Upper lobe of left lung (tissue), 6 donors: Measurements from ENCODE around the gene DQX1. TPM values are rescaled to one million over a fixed set of nuclear protein-coding genes. Genes with fewer than 3 reads are reported as not detected.
A peak's percentile ranks its signal among the peaks of the same experiment; 100 is the strongest.

Experiments
- ATAC-seq, 2 donors: fragments of 200-7000 bp; cut with Tn5 transposase; one replicate each; pipeline ENCODE4 v1.9.1; 2022; ENCODE audit warnings: mild to moderate bottlenecking in 2 of 2, moderate library complexity in 2 of 2; ENCODE audit not compliant: low FRiP score in 2 of 2
- DNase-seq, 2 donors: peaks; one replicate each; pipeline ENCODE4 v3.0.0-alpha.2; 2019 to 2020
- H3K27ac ChIP-seq, 4 donors: fragments of 200-600 bp; sonication (generic); one replicate each; pipeline ENCODE4 v1.5.1; 2016 to 2019
- H3K27me3 ChIP-seq, 4 donors: fragments of 200-600 bp; sonication (generic); one replicate each; pipeline ENCODE4 v1.5.1; 2017 to 2019
- H3K36me3 ChIP-seq, 4 donors: fragments of 200-600 bp; sonication (generic); one replicate each; pipeline ENCODE4 v1.5.1; 2016 to 2019
- H3K4me1 ChIP-seq, 4 donors: fragments of 200-600 bp; sonication (generic); one replicate each; pipeline ENCODE4 v1.5.1; 2018 to 2019
- H3K4me3 ChIP-seq, 4 donors: fragments of 200-600 bp; sonication (generic); one replicate each; pipeline ENCODE4 v1.5.1; 2017 to 2019; ENCODE audit warnings: mild to moderate bottlenecking in 2 of 4, moderate library complexity in 1 of 4
- H3K9me3 ChIP-seq, 4 donors: fragments of 200-600 bp; sonication (generic); one replicate each; pipeline ENCODE4 v1.5.1; 2018 to 2019
- CTCF ChIP-seq, 6 experiments: fragments of 450-650 bp in 4 of 6; fragments of 200-600 bp in 2 of 6; sonication (generic) in 2 of 6; IDR thresholded peaks; one replicate each; pipeline ENCODE4 v1.5.1; 2016 to 2019; ENCODE audit warnings: antibody characterized with exemption in 6 of 6
- EP300 ChIP-seq, 4 donors: sonication (generic); formaldehyde crosslinking; IDR thresholded peaks; one replicate each; pipeline ENCODE4 v1.5.1; 2017; ENCODE audit warnings: antibody characterized with exemption in 4 of 4, control low read depth in 2 of 4
- POLR2A ChIP-seq, 4 donors: fragments of 450-650 bp; IDR thresholded peaks; one replicate each; pipeline ENCODE4 v1.5.1; 2016 to 2017; ENCODE audit warnings: antibody characterized with exemption in 4 of 4, mild to moderate bottlenecking in 2 of 4
- POLR2AphosphoS5 ChIP-seq, 2 donors: sonication (generic); formaldehyde crosslinking; IDR thresholded peaks; one replicate each; pipeline ENCODE4 v1.5.1; 2017; ENCODE audit warnings: antibody characterized with exemption in 2 of 2
- WGBS, 2 donors: methylation state at CpG; one replicate each; pipeline ENCODE4 v1.1.5; 2017 to 2018; 5-methylcytosine and 5-hydroxymethylcytosine counted together
- total RNA-seq, 6 donors: library from RNA; depleted of rRNA in 4 of 6; stranded (reverse); fragments of >200 nt in 4 of 6; gene quantifications; one replicate each; pipeline versions ENCODE4 v1.1.0 to v1.2.1, GENCODE V29; 2016 to 2021
- donor health status: DM: no; HTN: no; CAD: no; lungs with moderate emphysema.
- donor health status: DM: no; HTN: yes; CAD: no; lungs with severe emphysema.

The DQX1 gene
- total RNA-seq, 6 donors from 2014 or later = 0.26 to 0.37 (median 0.33) TPM; not detected in 3

GRCh38 chr2:74481961-74482800 is 43.9 kb downstream of the DQX1 start:
- H3K27me3 ChIP-seq = no peaks in the 10 kb centered on the region
- peak overlapping the region; percentile 82 to 93 (median 90) for H3K27ac ChIP-seq
- 0 to 1% methylated on average over 2 to 55 of the region's 80 CpGs for WGBS, 2 donors
- H3K4me1 ChIP-seq = peaks cover 24 to 40% (median 27%) of the 10 kb centered on the region in 4 donors
- TF ChIP-seq POLR2A (IDR thresholded peaks at IDR 0.05) = no peak
- no peak for TF ChIP-seq EP300 (IDR thresholded peaks at IDR 0.05)
- no peak for TF ChIP-seq POLR2AphosphoS5 (IDR thresholded peaks at IDR 0.05)
- no peak for TF ChIP-seq CTCF (IDR thresholded peaks at IDR 0.05)
- peak; percentile 82 to 83 for ATAC-seq
- peak overlapping the region; percentile 50 to 84 (median 72) for H3K4me3 ChIP-seq
- no peaks in the 10 kb centered on the region for H3K9me3 ChIP-seq
- H3K36me3 ChIP-seq = peaks cover 0 to 48% (median 18%) of the 10 kb centered on the region in 4 donors
- peak; percentile 53 to 93 for DNase-seq

DNA sequence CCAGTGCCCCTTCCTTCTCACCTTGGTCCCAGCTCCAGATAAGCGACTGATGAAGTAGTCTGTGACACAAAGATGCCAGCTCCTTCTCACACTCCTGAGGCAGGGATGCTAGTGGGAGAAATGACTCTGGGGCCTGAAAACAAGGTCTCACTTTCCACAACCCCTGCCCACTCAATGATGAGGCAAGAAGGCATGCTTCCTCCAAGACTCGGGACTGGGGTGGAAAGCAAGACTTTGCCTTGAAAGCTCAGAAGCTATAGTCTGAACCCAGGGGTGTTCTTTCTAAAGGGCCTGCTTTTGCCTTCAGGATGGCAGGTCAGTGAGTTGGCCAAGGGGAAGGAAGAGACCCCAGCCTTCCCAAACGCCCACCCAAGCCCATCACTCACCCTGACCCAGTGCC is 44.6 kb downstream of the DQX1 start:
- TF ChIP-seq POLR2A (IDR thresholded peaks at IDR 0.05) = no peak
- no peak for TF ChIP-seq EP300 (IDR thresholded peaks at IDR 0.05)
- no peak for TF ChIP-seq CTCF (IDR thresholded peaks at IDR 0.05)
- TF ChIP-seq POLR2AphosphoS5 (IDR thresholded peaks at IDR 0.05) = no peak
- Histone ChIP-seq H3K4me3 (peak overlapping the region; percentile 50 to 84 (median 72)), H3K36me3 (peaks cover 0 to 43% (median 14%) of the 10 kb centered on the region in 4 donors), H3K27me3 (no peaks in the 10 kb centered on the region), H3K4me1 (peaks cover 32 to 48% (median 35%) of the 10 kb centered on the region in 4 donors), H3K9me3 (no peaks in the 10 kb centered on the region), H3K27ac (peak overlapping the region; percentile 82 to 93 (median 90))
- no peak for ATAC-seq
- 51 to 60% methylated on average over 2 to 3 of the region's 3 CpGs for WGBS, 2 donors
- DNase-seq = no peak

- DNase-seq = no peak
- ATAC-seq = no peak
- H3K9me3 ChIP-seq = no peaks in the 10 kb centered on the region
- peaks cover 0 to 38% (median 18%) of the 10 kb centered on the region in 4 donors for H3K36me3 ChIP-seq
- no peak overlapping the region for H3K4me3 ChIP-seq
- H3K27ac ChIP-seq = no peak overlapping the region
- 96 to 97% methylated on average over 5 of the region's 5 CpGs for WGBS, 2 donors
- TF ChIP-seq CTCF (IDR thresholded peaks at IDR 0.05) (peak in 2 of 6 experiments; percentile 11 to 19), POLR2A (IDR thresholded peaks at IDR 0.05) (no peak)
- no peaks in the 10 kb centered on the region for H3K27me3 ChIP-seq
- peaks cover 22 to 34% (median 29%) of the 10 kb centered on the region in 4 donors for H3K4me1 ChIP-seq
Measured at GRCh38 chr2:74474899-74475298, 51.1 kb downstream of the DQX1 start.

DNA sequence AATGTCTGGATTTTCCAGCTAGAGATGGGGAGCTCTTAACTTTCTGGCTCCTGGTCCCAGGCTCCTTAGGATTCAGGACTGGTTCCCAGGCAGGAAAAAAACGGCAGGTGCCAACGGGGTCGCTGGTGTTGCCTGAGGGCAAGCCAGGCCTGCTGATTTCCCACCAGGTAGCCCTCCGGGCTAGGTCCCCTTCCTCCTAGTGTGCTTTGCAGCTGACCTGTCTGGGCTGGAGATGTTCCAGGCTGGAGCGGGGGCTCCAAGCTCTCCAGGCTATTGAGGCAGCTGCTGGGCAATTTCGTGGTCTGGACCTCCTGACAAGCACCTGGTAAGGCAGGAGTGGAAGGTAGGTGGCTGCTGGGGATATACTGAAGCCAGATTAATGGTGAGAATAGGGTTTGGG is 51.5 kb downstream of the DQX1 start:
- DNase-seq (no peak), ATAC-seq (no peak)
- no peak for TF ChIP-seq CTCF (IDR thresholded peaks at IDR 0.05)
- no peak for TF ChIP-seq EP300 (IDR thresholded peaks at IDR 0.05)
- TF ChIP-seq POLR2A (IDR thresholded peaks at IDR 0.05) = no peak
- TF ChIP-seq POLR2AphosphoS5 (IDR thresholded peaks at IDR 0.05) = no peak
- Histone ChIP-seq H3K9me3 (no peaks in the 10 kb centered on the region), H3K27ac (no peak overlapping the region), H3K4me1 (peaks cover 22 to 34% (median 29%) of the 10 kb centered on the region in 4 donors), H3K27me3 (no peaks in the 10 kb centered on the region), H3K4me3 (no peak overlapping the region), H3K36me3 (peaks cover 0 to 33% (median 16%) of the 10 kb centered on the region in 4 donors)
- WGBS, 2 donors = 88 to 95% methylated on average over 5 to 6 of the region's 6 CpGs
